GM21786 (cell line): ENCODE results near the gene RIOK3.
"Not testable (repeated sequence)": the region's sequence is repeated elsewhere in the genome, so short reads cannot be mapped to it uniquely, and the experiment has no call there.

Experiments
- ATAC-seq: cut with Tn5 transposase; IDR thresholded peaks from one replicate; pipeline ENCODE4 v1.9.1; 2021; ENCODE audit not compliant: unreplicated experiment

Gene RIOK3

DNA sequence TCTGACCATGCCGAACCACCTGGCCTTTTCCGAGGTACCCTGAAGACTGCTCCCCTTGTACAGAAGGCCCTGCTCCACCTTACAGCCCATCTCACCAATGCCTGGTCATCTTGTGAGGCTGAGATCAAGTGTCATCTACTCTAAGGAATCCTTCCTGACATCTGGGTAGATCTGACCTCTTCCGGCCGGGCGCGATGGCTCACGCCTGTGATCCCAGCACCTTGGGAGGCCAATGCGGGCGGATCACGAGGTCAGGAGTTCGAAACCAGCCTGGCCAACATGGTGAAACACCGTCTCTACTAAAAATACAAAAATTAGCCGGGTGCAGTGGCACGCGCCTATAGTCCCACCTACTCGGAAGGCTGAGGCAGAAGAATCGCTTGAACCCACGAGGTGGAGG, 2.1 kb upstream of the RIOK3 start:
- ATAC-seq, result no peak

DNA sequence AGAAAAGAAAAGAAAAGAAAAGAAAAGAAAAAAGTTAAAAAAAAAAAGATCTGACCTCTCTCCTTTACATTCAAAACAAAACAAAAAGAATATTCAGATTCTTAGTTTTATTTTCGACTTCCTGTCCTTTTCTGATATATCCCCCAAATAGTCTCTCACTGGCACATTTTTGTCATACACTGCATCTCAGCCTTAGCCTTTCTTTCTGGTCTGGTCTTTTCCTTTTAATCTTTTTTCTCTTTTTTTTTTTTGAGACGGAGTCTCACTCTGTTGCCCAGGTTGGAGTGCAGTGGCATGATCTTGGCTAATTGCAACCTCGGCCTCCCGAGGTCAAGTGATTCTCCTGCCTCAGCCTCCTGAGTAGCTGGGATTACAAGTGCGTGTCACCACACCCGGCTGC, 1.6 kb upstream of the RIOK3 start:
- peak; percentile 27 for ATAC-seq

DNA sequence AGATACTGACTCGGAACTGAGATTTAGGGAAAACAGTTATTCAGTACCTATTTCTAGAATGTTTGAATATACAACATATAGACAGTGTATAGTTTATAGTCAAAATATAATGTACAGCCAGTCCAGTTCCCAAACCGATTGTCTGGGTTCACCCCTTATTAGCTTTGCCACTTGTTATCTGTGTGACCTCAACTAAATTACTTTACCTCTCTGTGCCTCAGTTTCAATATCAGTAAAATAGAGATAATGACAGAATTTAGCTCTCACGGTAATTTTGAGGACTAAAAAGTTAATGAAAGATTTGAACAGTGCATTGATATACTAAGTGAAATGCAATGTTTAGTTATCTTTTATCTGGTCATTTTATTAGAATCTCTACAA, 750 bp upstream of the RIOK3 start:
- ATAC-seq, result no peak

DNA sequence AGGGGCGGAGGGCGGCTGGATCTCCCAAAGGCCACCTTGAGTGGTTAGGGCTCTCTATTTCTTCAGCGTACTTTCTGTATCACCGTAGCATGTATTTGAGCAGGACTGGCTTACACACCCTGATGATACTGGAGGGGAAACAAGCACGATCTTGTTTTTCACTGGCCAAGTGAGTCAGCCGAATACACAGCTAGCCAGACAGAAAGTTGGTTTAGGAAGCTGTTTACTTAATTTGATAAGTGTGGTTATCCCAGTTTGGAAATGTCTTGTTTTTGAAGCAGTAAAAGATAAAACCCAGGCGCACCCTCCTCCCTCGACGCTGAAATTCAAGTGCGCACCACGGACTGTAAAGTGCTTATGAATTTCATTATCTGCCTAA, 582 bp downstream of the RIOK3 start:
- ATAC-seq, result no peak

DNA sequence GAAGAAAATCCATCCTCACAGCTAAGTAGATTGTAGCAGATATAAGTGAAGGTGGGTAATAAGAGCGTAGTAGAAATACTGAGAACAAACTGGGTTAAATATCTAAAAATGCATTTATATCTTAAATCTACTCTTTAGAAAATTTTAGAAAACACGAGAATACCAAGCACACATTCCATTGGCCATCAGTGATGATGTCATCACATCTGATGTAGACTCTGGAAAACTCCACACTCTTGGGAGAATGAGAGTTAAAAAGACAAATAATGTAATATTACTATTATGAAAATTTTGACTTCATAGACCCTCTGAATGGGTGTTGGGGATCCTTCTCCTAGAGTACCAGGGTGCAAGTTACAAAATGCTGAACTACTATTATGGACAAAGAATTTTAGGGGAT, 3.7 kb downstream of the RIOK3 start:
- no peak for ATAC-seq

DNA sequence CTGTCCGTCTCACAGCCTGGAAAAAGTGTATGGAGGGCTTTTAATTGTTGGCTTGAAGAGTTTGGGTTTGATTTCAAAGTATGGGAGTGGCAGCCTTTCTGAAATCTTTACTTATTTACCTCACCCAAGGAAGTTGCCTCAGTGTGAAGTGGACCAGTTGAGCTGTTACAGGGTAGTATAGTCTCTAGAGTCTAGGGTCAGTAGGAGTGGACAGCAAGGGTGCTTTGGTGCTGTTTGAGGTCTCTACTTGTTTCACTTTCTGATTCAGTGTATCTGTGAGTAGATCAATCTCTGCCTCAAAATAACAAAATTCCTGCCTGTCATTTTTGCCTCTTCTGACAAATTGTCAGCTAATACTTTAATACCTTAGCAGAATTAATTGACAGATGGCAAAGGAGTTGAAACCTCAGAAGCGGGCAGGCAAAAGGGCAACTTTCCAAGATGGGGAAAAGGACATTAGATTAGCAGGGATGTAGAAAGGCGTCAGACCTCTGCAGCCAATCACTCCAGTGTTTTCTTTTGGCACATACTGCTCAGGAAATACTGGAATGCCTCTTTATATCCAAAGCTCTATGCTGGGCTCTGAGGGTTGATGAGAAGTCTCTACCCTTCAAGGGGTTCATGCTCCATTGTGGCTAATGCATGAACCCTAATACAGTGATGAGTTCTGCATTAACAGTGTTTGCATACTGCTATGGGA, 5.9 kb downstream of the RIOK3 start:
- no peak for ATAC-seq

DNA sequence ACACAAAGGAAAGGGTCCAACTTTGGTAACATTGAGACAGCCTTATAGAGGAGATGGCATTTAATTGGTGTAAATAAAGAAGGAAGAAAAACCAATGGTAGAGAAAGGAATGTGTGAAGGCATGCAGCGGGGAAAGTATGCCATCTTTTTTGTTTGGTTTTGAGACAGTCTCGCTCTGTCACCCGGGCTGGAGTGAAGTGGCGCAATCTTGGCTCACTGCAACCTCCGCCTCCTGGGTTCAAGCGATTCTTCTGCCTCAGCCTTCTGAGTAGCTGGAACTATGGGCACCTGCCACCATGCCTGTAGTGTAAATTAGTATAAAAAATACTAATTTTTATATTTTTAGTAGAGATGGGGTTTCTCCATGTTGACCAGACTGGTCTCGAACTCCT, 6.4 kb downstream of the RIOK3 start:
- no peak for ATAC-seq

DNA sequence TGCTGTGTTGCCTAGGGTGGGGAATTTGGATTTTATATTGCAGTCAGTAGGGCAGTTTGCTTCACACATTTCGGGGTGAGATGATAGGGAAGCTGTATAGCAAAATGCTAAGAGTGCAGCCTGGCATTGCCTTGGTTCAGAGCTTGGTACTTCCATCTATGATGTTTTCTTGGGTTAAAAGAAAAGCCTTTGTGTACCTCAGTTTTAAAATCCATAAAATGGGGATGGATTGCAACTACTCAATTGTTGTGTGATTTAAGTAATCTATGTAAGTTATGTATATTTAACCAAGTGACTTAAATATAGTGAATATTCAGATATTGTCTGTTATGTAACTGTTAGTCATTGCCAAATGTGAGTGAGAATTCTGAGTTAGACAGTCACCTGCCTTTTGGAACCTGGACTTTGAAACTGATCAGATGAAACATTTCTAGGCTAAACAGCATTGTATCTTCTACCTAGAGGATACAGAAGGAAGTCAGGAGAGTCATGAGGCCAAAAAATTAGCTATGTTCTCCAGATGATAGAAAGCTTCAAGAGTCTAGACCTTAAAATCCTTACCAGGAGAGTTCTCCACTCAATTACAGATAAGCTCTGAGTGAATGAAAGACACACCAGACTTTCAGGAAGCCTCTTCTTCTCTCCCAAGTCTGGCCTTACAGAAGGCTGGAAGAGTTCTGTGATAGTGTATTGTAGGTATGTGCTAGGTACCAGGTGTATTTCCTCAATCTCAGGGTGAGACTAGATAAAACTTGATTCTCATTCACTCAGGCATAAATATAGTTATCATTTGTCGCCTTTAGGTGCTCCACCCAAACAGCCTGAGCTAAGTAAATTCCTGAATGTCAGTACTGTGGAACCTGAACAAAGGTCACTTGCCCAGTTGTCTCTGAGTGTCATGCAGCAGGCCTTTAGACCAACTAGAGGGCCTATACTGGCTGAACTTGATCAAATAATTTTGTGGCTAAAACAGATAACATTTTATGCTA, 7.5 kb downstream of the RIOK3 start:
- ATAC-seq, result no peak

DNA sequence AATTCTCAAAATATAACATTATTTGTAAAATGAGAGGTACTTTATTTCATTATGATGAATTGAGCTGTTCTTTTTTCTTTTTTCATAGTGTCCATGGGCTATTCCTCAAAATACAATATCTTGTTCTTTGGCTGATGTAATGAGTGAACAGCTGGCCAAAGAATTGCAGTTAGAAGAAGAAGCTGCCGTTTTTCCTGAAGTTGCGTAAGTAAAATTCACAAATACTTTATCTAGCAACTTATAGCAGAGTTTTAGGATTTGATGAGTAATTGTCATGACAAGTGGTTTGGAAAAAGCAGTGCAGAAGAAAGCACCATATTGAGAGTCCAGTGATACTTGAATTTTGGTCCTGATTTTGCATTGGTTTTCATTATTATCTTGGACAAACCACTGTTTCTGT, 9.8 kb downstream of the RIOK3 start:
- ATAC-seq, result no peak

DNA sequence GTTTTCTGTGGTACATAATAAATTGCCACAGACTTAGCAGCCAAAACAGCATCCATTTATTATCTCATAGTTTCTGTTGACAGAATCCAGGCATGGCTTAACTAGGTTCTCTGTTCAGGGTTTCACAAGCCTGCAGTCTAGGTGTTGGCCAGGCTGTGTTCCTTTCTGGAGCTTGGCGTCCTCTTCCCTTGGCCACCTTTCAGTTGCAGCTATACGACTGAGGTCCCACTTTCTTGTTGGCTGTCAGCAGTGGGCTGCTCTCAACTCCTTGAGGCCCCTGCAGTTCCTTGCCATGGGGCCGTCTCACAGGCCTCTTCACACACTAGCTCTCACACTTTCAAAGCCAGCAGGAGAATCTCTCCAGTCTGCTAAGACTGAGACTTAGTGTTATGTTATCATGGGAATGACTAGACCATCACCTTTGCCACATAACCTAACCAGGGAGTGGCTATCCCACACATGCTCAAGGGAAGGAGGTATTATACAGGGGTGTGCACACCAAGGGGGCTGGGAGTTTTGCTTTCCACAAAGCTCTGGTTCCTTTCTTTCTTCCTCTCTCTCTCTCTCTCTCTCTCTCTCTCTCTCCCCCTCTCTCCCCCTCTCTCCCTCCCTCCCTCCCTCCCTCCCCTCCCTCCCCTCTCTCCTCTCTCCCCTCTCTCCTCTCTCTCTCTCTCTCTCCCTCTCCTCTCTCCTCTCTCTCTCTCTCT, 15.8 kb downstream of the RIOK3 start:
- no peak for ATAC-seq

DNA sequence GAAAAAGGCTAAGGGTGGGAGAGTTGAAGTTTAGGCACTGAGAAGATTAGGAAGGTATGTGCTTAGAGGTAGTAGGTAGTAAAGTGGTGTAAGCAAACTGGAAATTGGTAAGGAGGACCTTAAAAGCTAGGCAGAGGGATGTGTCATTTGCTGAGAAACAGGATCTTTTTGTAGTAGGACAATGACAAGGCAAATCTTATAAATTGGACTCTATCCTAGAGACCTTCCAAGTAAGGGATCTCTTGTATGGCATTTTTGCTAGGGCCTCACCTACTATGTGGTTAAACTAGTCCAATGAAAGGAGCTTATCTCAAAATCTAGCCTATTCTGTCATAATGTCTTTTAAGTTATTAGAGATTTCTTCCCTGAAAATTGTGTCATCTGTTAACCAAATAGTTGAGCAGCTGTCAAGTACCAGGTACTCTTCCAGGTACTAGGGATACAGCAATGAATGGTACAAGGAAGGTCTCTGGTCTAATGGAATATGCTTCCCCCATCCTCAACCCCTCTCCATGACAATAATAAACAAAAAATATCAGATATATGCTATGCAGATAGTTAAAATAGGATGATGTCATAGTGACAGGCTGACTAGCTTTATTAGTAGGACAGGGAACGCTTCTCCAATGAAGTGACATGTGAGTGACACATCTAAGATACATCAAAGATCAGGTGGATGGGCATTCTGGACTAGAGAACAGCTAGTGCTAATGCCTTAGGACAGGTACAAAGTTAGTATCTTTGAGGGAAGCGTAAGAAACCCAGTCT, 17.7 kb downstream of the RIOK3 start:
- no peak for ATAC-seq

DNA sequence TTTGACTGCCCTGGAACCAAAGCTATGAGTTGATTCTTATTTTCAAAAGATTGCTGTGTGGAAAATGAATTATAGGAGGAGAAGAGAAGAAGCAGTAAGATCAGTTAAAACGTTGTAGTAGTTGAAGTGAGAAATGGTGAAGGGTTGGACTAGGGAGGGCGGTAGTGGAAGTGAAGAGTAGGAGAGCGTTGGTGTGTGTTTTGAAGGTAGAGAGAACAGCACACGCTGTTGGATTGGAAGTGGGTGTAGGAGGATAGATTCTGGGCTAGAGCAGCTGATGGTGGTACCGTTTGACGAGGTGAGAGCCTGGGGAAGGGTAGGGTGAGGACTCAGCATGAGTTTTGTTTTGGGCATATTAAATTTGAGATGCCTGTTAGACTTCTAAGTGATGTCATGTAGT, 18.4 kb downstream of the RIOK3 start:
- ATAC-seq, result no peak

DNA sequence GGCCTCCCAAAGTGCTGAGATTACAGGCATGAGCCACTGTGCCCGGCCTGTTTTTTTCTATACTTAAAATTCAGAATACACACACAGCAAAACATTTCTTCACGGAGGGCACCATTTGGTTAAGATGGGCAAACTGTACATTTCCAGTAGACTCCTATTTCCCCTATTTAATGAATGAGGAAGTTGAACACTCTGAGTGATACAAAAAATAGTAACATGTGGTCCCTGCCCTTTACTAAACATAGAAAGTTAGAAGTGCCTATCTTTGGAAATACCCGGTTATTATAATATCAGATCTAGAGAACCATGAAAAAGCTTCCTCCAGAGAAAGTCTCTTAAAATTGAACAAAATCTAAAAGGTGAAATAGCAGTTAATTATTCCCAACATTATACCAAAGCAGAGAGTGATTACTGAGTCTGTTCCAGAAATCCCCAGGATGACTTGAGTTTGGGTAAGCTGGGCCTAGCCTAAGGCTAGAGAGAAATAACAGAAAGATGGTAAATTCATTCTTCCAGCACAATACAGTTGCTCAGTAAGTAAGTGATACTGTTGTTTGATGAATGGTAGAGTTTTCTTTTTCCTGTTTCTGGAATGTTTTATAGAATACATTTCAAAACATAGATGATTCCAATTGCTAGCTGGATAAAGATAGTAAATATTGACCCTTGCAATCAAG, 26.9 kb downstream of the RIOK3 start:
- ATAC-seq, result no peak

DNA sequence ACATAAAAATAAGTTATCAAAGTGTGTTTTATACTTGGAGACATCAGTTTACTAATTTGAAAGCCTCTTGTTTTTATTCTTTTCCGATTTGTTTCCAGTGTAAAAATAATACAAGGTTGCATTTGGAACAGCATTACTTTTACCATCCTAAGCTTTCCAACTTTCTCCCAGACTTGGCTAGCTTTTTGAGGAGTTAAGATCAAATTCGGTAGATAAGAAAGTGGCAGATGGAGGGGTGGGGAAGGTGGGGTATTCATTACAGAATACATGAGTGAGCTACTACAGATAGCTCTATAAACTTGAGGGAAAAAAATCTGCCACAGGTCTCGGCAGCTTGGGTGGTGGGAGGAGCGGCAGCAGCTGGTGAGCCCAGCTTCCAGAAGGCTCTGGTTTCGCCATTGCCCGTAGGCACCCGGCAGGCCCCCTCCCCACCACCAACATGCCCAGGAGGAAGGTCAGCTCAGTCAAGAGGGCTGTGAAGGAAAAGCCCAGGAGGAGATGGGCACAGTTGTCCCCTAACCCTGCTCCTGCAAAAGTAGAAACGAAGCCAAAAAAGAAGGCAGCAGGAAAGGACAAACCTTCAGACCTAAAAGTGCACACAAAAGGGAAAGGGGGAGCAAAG, 31.6 kb downstream of the RIOK3 start:
- no peak for ATAC-seq

DNA sequence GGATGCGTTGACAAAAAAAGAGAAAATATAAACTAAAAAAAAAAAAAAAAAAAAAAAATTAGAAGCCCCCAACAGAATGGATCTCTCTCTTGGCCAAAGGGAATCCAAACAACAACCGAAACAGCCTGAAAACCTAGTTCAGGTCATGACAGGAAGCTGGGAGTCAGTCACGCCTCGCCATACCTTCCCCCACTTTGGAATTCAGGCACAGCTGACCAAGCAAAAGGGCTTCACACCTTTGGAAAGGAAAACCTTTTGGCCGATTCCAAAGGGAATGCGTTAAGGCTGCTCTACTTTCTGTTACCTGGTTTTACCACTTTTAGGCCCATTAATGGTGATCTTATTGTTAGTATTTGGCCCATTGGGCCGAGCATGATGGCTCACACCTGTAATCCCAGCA, 32.3 kb downstream of the RIOK3 start:
- ATAC-seq, result no peak

DNA sequence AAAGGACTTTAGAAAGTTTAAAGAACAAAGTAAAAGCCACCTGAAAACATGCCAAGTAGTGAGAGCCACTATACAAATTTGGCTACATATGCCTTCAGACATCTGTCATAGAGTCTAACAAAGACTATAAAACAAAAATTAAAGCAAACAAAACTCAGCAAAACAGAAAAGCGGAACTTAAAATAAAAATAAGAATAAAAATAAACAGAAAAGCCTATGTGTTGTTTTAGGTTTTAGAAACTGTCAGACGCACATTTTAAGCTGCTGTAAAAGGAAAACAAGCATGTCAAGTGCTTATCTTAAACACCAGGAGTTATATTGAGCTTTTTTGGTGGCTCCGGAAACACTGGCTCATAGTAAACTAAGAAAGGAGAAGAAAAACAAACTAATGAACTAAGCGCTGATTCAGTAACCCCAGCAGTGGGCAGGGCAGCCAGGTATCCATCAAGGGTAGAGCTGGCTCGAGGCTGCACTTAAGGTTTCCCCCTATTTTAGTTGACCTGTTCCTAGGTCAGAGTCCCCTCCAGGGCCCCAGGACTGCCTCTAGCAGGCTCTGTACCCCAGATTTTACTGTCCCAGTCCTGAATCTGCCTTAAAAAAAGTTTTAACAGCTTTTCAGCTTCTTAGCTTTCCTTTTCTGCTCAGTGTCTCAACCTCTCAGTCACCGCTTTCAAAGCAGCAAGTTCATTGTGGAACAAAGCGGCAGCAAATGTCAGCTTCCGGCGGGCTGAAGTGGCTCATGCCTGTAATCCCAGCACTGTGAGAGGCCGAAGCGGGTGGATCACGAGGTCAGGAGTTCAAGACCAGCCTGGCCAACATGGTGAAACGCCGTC, 34.9 kb downstream of the RIOK3 start:
- ATAC-seq, result peak; percentile 89

DNA sequence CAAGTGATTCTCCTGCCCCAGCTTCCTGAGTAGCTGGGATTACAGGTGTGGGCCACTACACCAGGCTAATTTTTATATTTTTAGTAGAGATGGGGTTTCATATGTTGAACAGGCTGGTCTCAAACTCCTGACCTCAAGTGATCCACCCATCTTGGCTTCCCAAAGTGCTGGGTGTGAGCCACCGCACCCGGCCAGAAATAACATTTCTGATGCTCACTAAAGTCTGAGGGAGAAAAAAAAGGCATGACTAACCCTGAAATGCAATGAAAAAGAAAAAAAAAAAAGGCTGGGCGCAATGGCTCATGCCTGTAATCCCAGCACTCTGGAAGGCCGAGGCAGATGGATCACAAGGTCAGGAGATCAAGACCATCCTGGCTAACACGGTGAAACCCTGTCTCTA, 36.5 kb downstream of the RIOK3 start:
- ATAC-seq, result not testable (repeated sequence)

DNA sequence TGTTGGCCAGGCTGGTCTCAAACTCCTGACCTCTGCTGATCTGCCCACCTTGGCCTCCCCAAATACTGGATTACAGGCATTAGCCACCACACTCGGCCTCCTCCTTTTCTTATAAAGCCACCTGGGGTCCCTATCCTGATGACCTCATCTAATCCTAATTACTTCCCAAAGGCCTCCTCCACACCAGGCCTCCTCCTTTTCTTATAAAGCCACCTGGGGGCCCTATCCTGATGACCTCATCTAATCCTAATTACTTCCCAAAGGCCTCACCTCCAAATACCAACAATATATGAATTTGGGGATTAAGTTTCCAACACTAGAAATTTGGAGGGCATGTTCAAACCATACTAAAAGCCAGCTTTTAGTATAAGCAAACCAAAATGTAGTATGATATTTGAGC, 40.6 kb downstream of the RIOK3 start:
- no peak for ATAC-seq

DNA sequence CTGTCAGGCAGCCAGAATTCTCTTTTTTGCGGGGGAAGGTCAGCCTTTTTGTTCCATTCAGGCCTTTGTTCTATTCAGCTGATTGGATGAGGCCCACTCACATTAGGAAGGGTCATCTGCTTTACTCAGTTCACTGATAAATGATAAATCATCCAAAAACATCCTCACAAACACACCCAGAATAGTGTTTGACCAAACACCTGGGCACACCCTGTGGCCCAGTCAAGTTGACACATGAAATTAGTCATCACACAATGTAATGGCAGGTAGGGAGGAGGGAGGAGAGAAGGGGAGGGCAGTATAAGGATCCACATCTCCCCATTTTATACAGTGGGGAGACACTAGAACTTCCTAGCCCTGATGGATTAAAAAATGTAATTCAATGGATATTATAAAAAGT, 41.9 kb downstream of the RIOK3 start:
- ATAC-seq, result no peak
